Measurements from ENCODE around the gene TGM2.

Gene TGM2

DNA sequence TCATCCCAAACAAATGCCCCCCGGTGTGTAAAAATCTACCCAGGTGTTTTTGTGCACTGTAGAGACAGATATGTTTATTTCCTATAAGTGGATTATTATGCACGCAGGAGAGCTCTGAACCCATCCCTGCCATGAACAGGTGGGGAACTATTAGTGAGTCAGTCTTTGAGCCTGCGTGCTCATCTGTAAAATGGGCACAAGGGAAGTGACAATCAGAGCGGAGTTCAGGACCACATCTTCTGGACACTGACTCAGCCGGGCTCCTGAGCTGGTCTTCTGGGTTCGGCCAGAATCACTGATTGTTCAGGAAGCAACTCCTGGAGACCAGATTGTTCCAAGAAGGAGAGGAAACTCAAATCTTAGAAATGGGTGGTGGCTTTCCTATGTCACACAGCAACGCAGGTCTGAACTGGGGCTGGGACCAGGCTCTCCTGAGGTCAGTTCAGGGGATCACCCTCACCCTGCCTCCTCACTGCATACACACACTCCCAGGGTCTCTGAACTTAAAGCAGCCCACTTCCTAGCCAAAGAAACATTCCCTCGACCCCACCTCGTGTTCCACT, 27.3 kb upstream of the TGM2 start:
- TF ChIP-seq CTCF (IDR thresholded peaks at IDR 0.05) = no peak

DNA sequence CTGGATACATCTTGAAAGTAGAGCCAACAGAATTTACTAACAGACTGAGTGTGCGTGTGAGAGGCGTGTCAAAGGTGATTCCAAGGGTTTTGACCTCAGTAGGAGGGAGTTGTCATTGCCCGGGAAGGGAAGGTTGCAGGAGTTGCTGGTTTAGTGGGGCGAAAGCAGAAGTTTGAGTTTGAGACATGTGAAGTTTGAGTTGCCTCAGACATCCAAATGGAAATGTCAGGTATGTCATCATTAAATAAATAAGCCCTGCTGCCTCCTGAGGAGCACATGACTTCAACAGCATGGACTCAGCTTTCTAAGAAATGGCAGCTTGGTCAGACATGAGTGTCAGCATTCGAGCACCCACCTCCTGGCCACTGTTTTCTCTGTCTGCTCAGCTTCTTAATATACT, 26.6 kb upstream of the TGM2 start:
- no peak for TF ChIP-seq CTCF (IDR thresholded peaks at IDR 0.05)

DNA sequence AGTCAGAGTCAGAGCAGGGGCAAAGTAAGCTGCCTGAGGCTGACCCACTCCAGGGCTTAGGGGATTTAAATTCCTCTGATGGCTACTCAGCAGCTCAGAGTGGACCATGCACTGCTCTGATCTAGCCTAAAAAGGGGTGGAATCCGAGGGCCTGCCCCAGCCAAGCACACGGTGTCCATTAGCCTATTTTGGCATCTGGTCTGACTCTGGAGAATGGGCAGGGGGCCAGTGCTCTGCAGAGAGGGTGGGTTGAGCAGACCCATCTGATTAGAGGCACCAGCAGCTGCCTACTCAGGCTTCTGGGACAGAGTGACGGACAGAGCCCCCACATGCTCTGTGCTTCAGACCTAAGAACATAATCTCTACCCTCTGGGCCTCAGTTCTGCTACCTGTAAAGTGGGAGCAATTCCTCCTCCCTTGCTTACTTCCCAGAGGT, 25.9 kb upstream of the TGM2 start:
- no peak for TF ChIP-seq CTCF (IDR thresholded peaks at IDR 0.05)

DNA sequence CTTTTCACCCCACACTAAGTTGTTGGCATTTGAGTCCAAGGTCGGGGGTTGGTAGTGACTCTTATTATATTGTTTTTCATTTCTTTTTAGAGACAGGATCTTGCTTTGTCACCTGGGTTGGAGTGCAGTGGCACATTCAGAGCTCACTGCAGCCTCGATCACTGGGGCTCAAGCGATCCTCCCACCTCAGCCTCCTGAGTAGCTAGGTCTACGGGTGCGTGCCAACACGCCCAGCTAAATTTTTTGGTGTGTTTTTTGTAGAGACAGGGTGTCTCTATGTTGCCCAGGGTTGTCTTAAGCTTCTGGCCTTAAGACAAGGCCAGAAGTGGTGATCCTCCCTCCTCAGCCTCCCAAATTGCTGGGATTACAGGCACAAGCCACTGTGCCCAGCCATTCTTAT, 25.1 kb upstream of the TGM2 start:
- no peak for TF ChIP-seq CTCF (IDR thresholded peaks at IDR 0.05)

DNA sequence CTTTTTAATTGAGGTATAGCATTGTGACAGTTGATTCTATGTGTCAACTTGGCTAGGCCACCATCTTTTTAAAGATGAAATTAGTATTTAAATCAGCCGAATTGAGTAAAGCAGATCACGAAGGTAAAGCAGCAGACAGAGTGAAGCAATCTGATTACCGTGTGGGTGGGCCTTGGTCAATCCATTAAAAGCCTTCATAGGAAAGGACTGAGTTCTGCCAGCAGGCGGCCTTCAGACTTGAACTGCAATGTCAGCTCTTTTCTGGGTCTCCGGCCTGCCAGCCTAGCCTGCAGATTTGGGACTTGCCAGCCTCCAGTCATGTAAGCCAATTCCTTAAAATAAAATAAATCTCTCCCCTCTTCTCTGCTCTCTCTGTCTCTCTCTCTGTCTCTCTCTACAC, 22.4 kb upstream of the TGM2 start:
- TF ChIP-seq CTCF (IDR thresholded peaks at IDR 0.05) = no peak

- no peak for TF ChIP-seq CTCF (IDR thresholded peaks at IDR 0.05)
Observed at GRCh38 chr20:38186788-38187221, 21.7 kb upstream of the TGM2 start.

- no peak for TF ChIP-seq CTCF (IDR thresholded peaks at IDR 0.05)
Observed at GRCh38 chr20:38184101-38184500, 19.0 kb upstream of the TGM2 start.

GRCh38 chr20:38181971-38182370, 16.9 kb upstream of the TGM2 start:
- no peak for TF ChIP-seq CTCF (IDR thresholded peaks at IDR 0.05)
